HG03064 (cell line): ENCODE results near the gene COL23A1.

ENCODE experiments used
- ATAC-seq: cut with Tn5 transposase; IDR thresholded peaks from one replicate; pipeline ENCODE4 v1.9.1; 2021; ENCODE audit warnings: low read depth; ENCODE audit not compliant: unreplicated experiment

The COL23A1 gene

GRCh38 chr5:178429491-178430185 is 160.6 kb downstream of the COL23A1 start:
- ATAC-seq = no peak

GRCh38 chr5:178429156-178429468 is 161.1 kb downstream of the COL23A1 start:
- ATAC-seq = no peak

- no peak for ATAC-seq
Observed at GRCh38 chr5:178428341-178429155, 161.6 kb downstream of the COL23A1 start.

- no peak for ATAC-seq
Observed at GRCh38 chr5:178427576-178428197, 162.5 kb downstream of the COL23A1 start.

- ATAC-seq = no peak
Observed at GRCh38 chr5:178426326-178427130, 163.7 kb downstream of the COL23A1 start.

GRCh38 chr5:178425621-178426068 is 164.5 kb downstream of the COL23A1 start:
- ATAC-seq = no peak

GRCh38 chr5:178424810-178425177 is 165.4 kb downstream of the COL23A1 start:
- no peak for ATAC-seq

GRCh38 chr5:178423901-178424809 is 166.0 kb downstream of the COL23A1 start:
- no peak for ATAC-seq

GRCh38 chr5:178423431-178423830 is 166.8 kb downstream of the COL23A1 start:
- ATAC-seq = no peak

GRCh38 chr5:178422400-178422775 is 167.8 kb downstream of the COL23A1 start:
- no peak for ATAC-seq

- no peak for ATAC-seq
Observed at GRCh38 chr5:178421699-178422399, 168.3 kb downstream of the COL23A1 start.

- no peak for ATAC-seq
Observed at GRCh38 chr5:178421128-178421527, 169.1 kb downstream of the COL23A1 start.

- ATAC-seq = no peak
Observed at GRCh38 chr5:178420354-178420781, 169.8 kb downstream of the COL23A1 start.

- ATAC-seq = no peak
Observed at GRCh38 chr5:178419651-178420050, 170.5 kb downstream of the COL23A1 start.

- ATAC-seq = no peak
Observed at GRCh38 chr5:178419196-178419595, 171.0 kb downstream of the COL23A1 start.

GRCh38 chr5:178418471-178419010 is 171.7 kb downstream of the COL23A1 start:
- no peak for ATAC-seq

- no peak for ATAC-seq
Observed at GRCh38 chr5:178418031-178418430, 172.2 kb downstream of the COL23A1 start.

- no peak for ATAC-seq
Observed at GRCh38 chr5:178417391-178417811, 172.8 kb downstream of the COL23A1 start.

GRCh38 chr5:178416919-178417318 is 173.3 kb downstream of the COL23A1 start:
- ATAC-seq = no peak
